Caco-2 (cell line): Measurements from ENCODE around the gene LRRN4CL. TPM values are rescaled to one million over a fixed set of nuclear protein-coding genes. Genes with fewer than 3 reads are reported as not detected.

Experiments used
- BruUV-seq: library from RNA; stranded (reverse); fragments of 400-500 nt; replicated peaks from 2 replicates; lab custom pipeline; 2021; lab: Mats Ljungman, UMichigan
- CTCF ChIA-PET: fragments of 300-600 bp; sonication (Branson Sonifier 250); formaldehyde crosslinking; loops from one replicate; lab custom pipeline; 2022; ENCODE audit warnings: antibody characterized with exemption; lab: Charles Lee
- POLR2A ChIA-PET: fragments of 300-600 bp; sonication (Branson Sonifier 250); formaldehyde crosslinking; loops from one replicate; lab custom pipeline; 2022; ENCODE audit warnings: antibody characterized with exemption; lab: Charles Lee
- DNase-seq, 2 experiments: peaks; one replicate each; pipeline versions ENCODE4 v3.0.0 to v3.0.0-alpha.2; 2020 to 2022
- H3K27me3 ChIP-seq: replicated peaks from 2 replicates; pipeline ENCODE4 v1.6.0; 2011; ENCODE audit warnings: low read length; ENCODE audit not compliant: control insufficient read depth, insufficient read depth
- H3K36me3 ChIP-seq: 2 replicates; pipeline ENCODE4 v1.5.1; 2011; ENCODE audit warnings: low read length; ENCODE audit not compliant: control insufficient read depth, insufficient read depth
- H3K4me1 ChIP-seq: fragments of 250-450 bp; sonication (Bioruptor Pico); 2 replicates; pipeline ENCODE4 v1.5.1; 2020; ENCODE audit warnings: mild to moderate bottlenecking
- H3K4me3 ChIP-seq: 2 replicates; pipeline ENCODE4 v1.5.1; 2011; ENCODE audit warnings: low read depth, mild to moderate bottlenecking, control low read depth, low read length
- H3K9me3 ChIP-seq: fragments of 250-450 bp; sonication (Bioruptor Pico); 2 replicates; pipeline ENCODE4 v1.5.1; 2020; ENCODE audit warnings: mild to moderate bottlenecking, moderate library complexity
- H3K27ac Mint-ChIP-seq: one replicate; pipeline ENCODE4 v1.8.0; 2022; ENCODE audit warnings: mixed read lengths; ENCODE audit not compliant: unreplicated experiment
- H3K27me3 Mint-ChIP-seq: one replicate; pipeline ENCODE4 v1.8.0; 2022; ENCODE audit warnings: mixed read lengths; ENCODE audit not compliant: insufficient read depth, unreplicated experiment
- H3K36me3 Mint-ChIP-seq: one replicate; pipeline ENCODE4 v1.8.0; 2022; ENCODE audit warnings: mild to moderate bottlenecking, mixed read lengths; ENCODE audit not compliant: insufficient read depth, unreplicated experiment
- H3K4me1 Mint-ChIP-seq: one replicate; pipeline ENCODE4 v1.8.0; 2022; ENCODE audit warnings: low read depth, mixed read lengths; ENCODE audit not compliant: unreplicated experiment
- H3K4me3 Mint-ChIP-seq: one replicate; pipeline ENCODE4 v1.8.0; 2022; ENCODE audit warnings: mild to moderate bottlenecking, moderate library complexity, mixed read lengths; ENCODE audit not compliant: unreplicated experiment
- H3K9me3 Mint-ChIP-seq: one replicate; pipeline ENCODE4 v1.8.0; 2022; ENCODE audit warnings: mixed read lengths; ENCODE audit not compliant: unreplicated experiment
- CTCF ChIP-seq, 2 experiments: fragments of 200-600 bp in 1 of 2; IDR thresholded peaks; 1 replicate in 1 of 2; 2 replicates in 1 of 2; pipeline versions ENCODE4 v1.5.1 to v1.8.0; 2011 to 2022; ENCODE audit warnings: antibody characterized with exemption in 1 of 2, control low read depth in 1 of 2, inconsistent platforms in 1 of 2, low read depth in 1 of 2, low read length in 1 of 2, mild to moderate bottlenecking in 1 of 2, moderate library complexity in 1 of 2; ENCODE audit not compliant: insufficient read depth in 1 of 2, severe bottlenecking in 1 of 2, unreplicated experiment in 1 of 2
- intact Hi-C: fragments of 100-400 bp; cut with micrococcal nuclease; formaldehyde crosslinking; loops from one replicate; pipeline ENCODE4 v1.10.0; 2022; ENCODE audit not compliant: unreplicated experiment
- total RNA-seq: library from RNA; stranded (reverse); gene quantifications from 2 replicates; pipeline ENCODE4 v1.2.3, GENCODE V29; 2022

LRRN4CL gene
- total RNA-seq, 1 experiment from 2014 or later: 0.64 TPM

GRCh38 chr11:62688491-62688890, 839 bp downstream of the LRRN4CL start:
- no peak for TF ChIP-seq CTCF (IDR thresholded peaks at IDR 0.05; ENCODE audit: insufficient read depth in 1 of 2, low read depth in 1 of 2, low read length in 1 of 2, severe bottlenecking in 1 of 2, unreplicated experiment in 1 of 2)
- no peak overlapping the region for H3K4me3 ChIP-seq
- H3K4me1 Mint-ChIP-seq: no peaks in the 10 kb centered on the region

GRCh38 chr11:62687508-62688396, 1.6 kb downstream of the LRRN4CL start:
- Mint-ChIP-seq H3K4me3 (no peak overlapping the region), H3K27me3 (no peaks in the 10 kb centered on the region), H3K36me3 (peaks cover 14% of the 10 kb centered on the region), H3K9me3 (no peaks in the 10 kb centered on the region), H3K27ac (no peak overlapping the region), H3K4me1 (no peaks in the 10 kb centered on the region)
- no peak overlapping the region for H3K4me3 ChIP-seq
- H3K27me3 ChIP-seq: no peaks in the 10 kb centered on the region
- POLR2A ChIA-PET: no interaction called here
- no peak for TF ChIP-seq CTCF (IDR thresholded peaks at IDR 0.05; ENCODE audit: insufficient read depth in 1 of 2, low read depth in 1 of 2, low read length in 1 of 2, severe bottlenecking in 1 of 2, unreplicated experiment in 1 of 2)
- no TSS peak for BruUV-seq
- no peak for DNase-seq
- CTCF ChIA-PET: interaction anchor here (0.9 kb wide), 1 partner anchor 16 kb away, joined by 3 read pairs; the partner anchor contains the start of gene UQCC3
- peaks cover 1% of the 10 kb centered on the region for H3K36me3 ChIP-seq
- intact Hi-C loops: no loop called here
- H3K9me3 ChIP-seq: no peaks in the 10 kb centered on the region
- no peaks in the 10 kb centered on the region for H3K4me1 ChIP-seq

More at GRCh38 chr11:62688491-62688890, 839 bp downstream of the LRRN4CL start:
- CTCF ChIA-PET: interaction anchor here (0.6 kb wide), 1 partner anchor 92 kb away, joined by 4 read pairs; no protein-coding TSS in a partner anchor
- POLR2A ChIA-PET: no interaction called here
- no peak for DNase-seq
- Histone ChIP-seq H3K36me3 (peaks cover 2% of the 10 kb centered on the region), H3K27me3 (no peaks in the 10 kb centered on the region), H3K9me3 (no peaks in the 10 kb centered on the region), H3K4me1 (no peaks in the 10 kb centered on the region)
- H3K9me3 Mint-ChIP-seq: no peaks in the 10 kb centered on the region
- peaks cover 17% of the 10 kb centered on the region for H3K36me3 Mint-ChIP-seq
- no peaks in the 10 kb centered on the region for H3K27me3 Mint-ChIP-seq
- H3K27ac Mint-ChIP-seq: no peak overlapping the region
- no TSS peak for BruUV-seq
- no peak overlapping the region for H3K4me3 Mint-ChIP-seq
- intact Hi-C loops: no loop called here

GRCh38 chr11:62682518-62682917, 6.8 kb downstream of the LRRN4CL start:
- Mint-ChIP-seq H3K9me3 (no peaks in the 10 kb centered on the region), H3K4me1 (peaks cover 7% of the 10 kb centered on the region), H3K36me3 (peaks cover 7% of the 10 kb centered on the region), H3K4me3 (no peak overlapping the region), H3K27me3 (no peaks in the 10 kb centered on the region), H3K27ac (no peak overlapping the region)
- ChIA-PET POLR2A (no interaction called here), CTCF (interaction anchor here (0.6 kb wide), 1 partner anchor 341 kb away, joined by 5 read pairs; no protein-coding TSS in a partner anchor)
- Histone ChIP-seq H3K27me3 (no peaks in the 10 kb centered on the region), H3K36me3 (no peaks in the 10 kb centered on the region), H3K9me3 (no peaks in the 10 kb centered on the region), H3K4me1 (no peaks in the 10 kb centered on the region; the same call in 1 of the 2 replicates), H3K4me3 (no peak overlapping the region)
- no peak for TF ChIP-seq CTCF (IDR thresholded peaks at IDR 0.05; ENCODE audit: insufficient read depth in 1 of 2, low read depth in 1 of 2, low read length in 1 of 2, severe bottlenecking in 1 of 2, unreplicated experiment in 1 of 2)
- no TSS peak for BruUV-seq
- no peak for DNase-seq
- intact Hi-C loops: no loop called here
